ENCODE results near the gene TFPI.
"Not testable (repeated sequence)": the region's sequence is repeated elsewhere in the genome, so short reads cannot be mapped to it uniquely, and the experiment has no call there.

Gene TFPI

GRCh38 chr2:187552828-187553681, 1.2 kb downstream of the TFPI start:
- no peak for DNase-seq

- DNase-seq = no peak
These were observed 1.9 kb downstream of the TFPI start for GRCh38 chr2:187552381-187552780.

GRCh38 chr2:187550857-187551256, 3.4 kb downstream of the TFPI start:
- no peak for DNase-seq

- no peak for DNase-seq
These were observed 4.2 kb downstream of the TFPI start for GRCh38 chr2:187549951-187550555.

- no peak for DNase-seq
These were observed 5.0 kb downstream of the TFPI start for GRCh38 chr2:187549193-187549592.

GRCh38 chr2:187548656-187549055, 5.6 kb downstream of the TFPI start:
- no peak for DNase-seq

- DNase-seq = peak; percentile 55
These were observed 6.8 kb downstream of the TFPI start for GRCh38 chr2:187547353-187547979.

- no peak for DNase-seq
These were observed 7.4 kb downstream of the TFPI start for GRCh38 chr2:187546762-187547333.

GRCh38 chr2:187545238-187545751, 8.9 kb downstream of the TFPI start:
- no peak for DNase-seq

GRCh38 chr2:187544371-187545080, 9.7 kb downstream of the TFPI start:
- no peak for DNase-seq

GRCh38 chr2:187543488-187543887, 10.7 kb downstream of the TFPI start:
- DNase-seq = no peak

- DNase-seq = no peak
These were observed 12.1 kb downstream of the TFPI start for GRCh38 chr2:187542123-187542522.

GRCh38 chr2:187541086-187542085, 12.8 kb downstream of the TFPI start:
- no peak for DNase-seq

- DNase-seq = not testable (repeated sequence)
These were observed 16.0 kb downstream of the TFPI start for GRCh38 chr2:187538222-187538621.

GRCh38 chr2:187535381-187535780, 18.9 kb downstream of the TFPI start:
- not testable (repeated sequence) for DNase-seq

GRCh38 chr2:187532333-187533120, 21.7 kb downstream of the TFPI start:
- no peak for DNase-seq

GRCh38 chr2:187529977-187530721, 24.1 kb downstream of the TFPI start:
- DNase-seq = no peak

- no peak for DNase-seq
These were observed 24.8 kb downstream of the TFPI start for GRCh38 chr2:187529248-187529976.

- no peak for DNase-seq
These were observed 26.2 kb downstream of the TFPI start for GRCh38 chr2:187528042-187528441.

All from MV-4-11 (cell line).